Keratinocyte (primary cell): ENCODE results near the gene LAMA3. TPM values are rescaled to one million over a fixed set of nuclear protein-coding genes. Genes with fewer than 3 reads are reported as not detected.

Source experiments
- DNase-seq: peaks from one replicate; pipeline ENCODE4 v3.0.0-alpha.2; 2011; ENCODE audit warnings: low read depth, missing footprints, low spot score
- FAIRE-seq: peaks from 2 replicates; lab custom pipeline; 2011; peaks lifted over from hg19 to GRCh38; lab: Jason Lieb, UNC
- H2AFZ ChIP-seq: 2 replicates; pipeline ENCODE4 v1.6.0; 2012; ENCODE audit warnings: low read length, control low read depth, inconsistent platforms; ENCODE audit not compliant: control insufficient read depth
- H3K27ac ChIP-seq: 2 replicates; pipeline ENCODE4 v1.5.1; 2011; ENCODE audit warnings: low read length; ENCODE audit not compliant: control insufficient read depth, insufficient read depth
- H3K27me3 ChIP-seq: 3 replicates; pipeline ENCODE4 v1.6.0; 2011; ENCODE audit warnings: low read length; ENCODE audit not compliant: control insufficient read depth, insufficient read depth; ENCODE audit errors: extremely low read depth
- H3K36me3 ChIP-seq, 2 experiments: 2 replicates in 1 of 2; 3 replicates in 1 of 2; pipeline ENCODE4 v1.5.1; 2011; ENCODE audit warnings: low read length in 2 of 2, mild to moderate bottlenecking in 1 of 2; ENCODE audit not compliant: control insufficient read depth in 2 of 2, insufficient read depth in 2 of 2; ENCODE audit errors: extremely low read depth in 1 of 2
- H3K4me1 ChIP-seq: 3 replicates; pipeline ENCODE4 v1.5.1; 2011; ENCODE audit warnings: low read length; ENCODE audit not compliant: control insufficient read depth, insufficient read depth; ENCODE audit errors: extremely low read depth
- H3K4me2 ChIP-seq: 3 replicates; pipeline ENCODE4 v1.6.0; 2011; ENCODE audit warnings: low read depth, low read length; ENCODE audit not compliant: control insufficient read depth, insufficient read depth; ENCODE audit errors: extremely low read depth
- H3K4me3 ChIP-seq, 3 experiments: fragments of 200-600 bp in 1 of 3; sonication (generic) in 1 of 3; 2 replicates in 2 of 3; 3 replicates in 1 of 3; pipeline ENCODE4 v1.5.1; 2011 to 2016; ENCODE audit warnings: low read length in 3 of 3, mild to moderate bottlenecking in 3 of 3, control low read depth in 2 of 3, inconsistent platforms in 1 of 3, low read depth in 1 of 3, mixed read lengths in 1 of 3, mixed run types in 1 of 3, moderate library complexity in 1 of 3; ENCODE audit not compliant: control insufficient read depth in 2 of 3, insufficient read depth in 2 of 3; ENCODE audit errors: extremely low read depth in 1 of 3
- H3K79me2 ChIP-seq: 2 replicates; pipeline ENCODE4 v1.6.0; 2012; ENCODE audit warnings: low read length; ENCODE audit not compliant: control insufficient read depth, insufficient read depth
- H3K9ac ChIP-seq: 3 replicates; pipeline ENCODE4 v1.6.0; 2011; ENCODE audit warnings: low read length; ENCODE audit not compliant: control insufficient read depth, insufficient read depth; ENCODE audit errors: extremely low read depth
- H3K9me1 ChIP-seq: 3 replicates; pipeline ENCODE4 v1.6.0; 2011; ENCODE audit warnings: low read length; ENCODE audit not compliant: control insufficient read depth, insufficient read depth; ENCODE audit errors: extremely low read depth
- H3K9me3 ChIP-seq: 2 replicates; pipeline ENCODE4 v1.5.1; 2012; ENCODE audit warnings: low read depth, low read length; ENCODE audit not compliant: control insufficient read depth
- H4K20me1 ChIP-seq: 3 replicates; pipeline ENCODE4 v1.6.0; 2011; ENCODE audit warnings: low read length; ENCODE audit not compliant: control insufficient read depth, insufficient read depth; ENCODE audit errors: extremely low read depth
- CTCF ChIP-seq, 3 experiments: IDR thresholded peaks in 1 of 3; conservative IDR thresholded peaks in 1 of 3; optimal IDR thresholded peaks in 1 of 3; 2 replicates in 2 of 3; 3 replicates in 1 of 3; pipeline versions ENCODE3 to v1.5.1; 2011; ENCODE audit warnings: low read length in 3 of 3, mild to moderate bottlenecking in 3 of 3, moderate library complexity in 2 of 3, control low read depth in 1 of 3, inconsistent platforms in 1 of 3; ENCODE audit not compliant: insufficient read depth in 2 of 3; ENCODE audit errors: extremely low read depth in 1 of 3
- EZH2 ChIP-seq: IDR thresholded peaks from one replicate; pipeline ENCODE4 v1.6.1; 2012; ENCODE audit warnings: inconsistent platforms, mild to moderate bottlenecking, low read length, moderate library complexity
- dilution Hi-C: fragments of 300-500 bp; cut with MboI; formaldehyde crosslinking; loops from one replicate; pipeline ENCODE4 v1.7.0; 2020; ENCODE audit warnings: low sequenced_read_pairs; ENCODE audit not compliant: extremely low pct_ligation_motif_present
- polyA plus RNA-seq, 5 experiments: library from polyadenylated mRNA; depleted of rRNA in 3 of 5; stranded (reverse) in 3 of 5; stranded (forward) in 1 of 5; unstranded in 1 of 5; fragments of >200 nt; gene quantifications; 1 replicate in 1 of 5; 2 replicates in 3 of 5; 3 replicates in 1 of 5; pipeline versions ENCODE4 v1.2.1 to v1.2.3, GENCODE V29; 2011 to 2012; ENCODE audit warnings: missing spikeins in 2 of 5, low read depth in 1 of 5, low replicate concordance in 1 of 5

Gene LAMA3
- polyA plus RNA-seq, 1 donor (not counting 4 experiments of a cell fraction or from before 2014, with no cell fraction given) = 1,944 TPM

GRCh38 chr18:23835506-23835905 is 146.3 kb downstream of the LAMA3 start:
- peak overlapping the region; percentile 51 for H3K27ac ChIP-seq
- DNase-seq (no peak), FAIRE-seq (no peak)
- dilution Hi-C loops = no loop called here
- H3K4me2 ChIP-seq = no peak overlapping the region
- H3K9me3 ChIP-seq = no peaks in the 10 kb centered on the region
- no peaks in the 10 kb centered on the region for H3K36me3 ChIP-seq
- H2AFZ ChIP-seq = no peak overlapping the region
- H4K20me1 ChIP-seq = no peaks in the 10 kb centered on the region
- H3K9me1 ChIP-seq = no peaks in the 10 kb centered on the region
- TF ChIP-seq CTCF (optimal IDR thresholded peaks at IDR 0.05 in 1 of 3, IDR thresholded peaks at IDR 0.05 in 1 of 3, conservative IDR thresholded peaks at IDR 0.05 in 1 of 3; ENCODE audit: extremely low read depth in 1 of 3, insufficient read depth in 2 of 3, low read length in 3 of 3) (no peak), EZH2 (no peak)
- no peak overlapping the region for H3K4me3 ChIP-seq
- H3K79me2 ChIP-seq = no peaks in the 10 kb centered on the region
- no peak overlapping the region for H3K9ac ChIP-seq
- H3K4me1 ChIP-seq = peaks cover 49% of the 10 kb centered on the region
- no peaks in the 10 kb centered on the region for H3K27me3 ChIP-seq

GRCh38 chr18:23837591-23837990 is 148.3 kb downstream of the LAMA3 start:
- Histone ChIP-seq H2AFZ (no peak overlapping the region), H3K79me2 (no peaks in the 10 kb centered on the region), H3K27ac (peak overlapping the region; percentile 90), H3K4me3 (no peak overlapping the region), H3K9ac (peak overlapping the region; percentile 71), H3K9me1 (no peaks in the 10 kb centered on the region), H3K4me1 (peaks cover 49% of the 10 kb centered on the region), H4K20me1 (no peaks in the 10 kb centered on the region), H3K9me3 (no peaks in the 10 kb centered on the region), H3K36me3 (peaks cover 0 to 3% of the 10 kb centered on the region in 2 experiments), H3K4me2 (peak overlapping the region; percentile 79), H3K27me3 (no peaks in the 10 kb centered on the region)
- dilution Hi-C loops = no loop called here
- TF ChIP-seq CTCF (optimal IDR thresholded peaks at IDR 0.05 in 1 of 3, IDR thresholded peaks at IDR 0.05 in 1 of 3, conservative IDR thresholded peaks at IDR 0.05 in 1 of 3; ENCODE audit: extremely low read depth in 1 of 3, insufficient read depth in 2 of 3, low read length in 3 of 3) = no peak
- no peak for TF ChIP-seq EZH2
- FAIRE-seq = peak; percentile 78
- DNase-seq = no peak
